HG03097 (cell line): ENCODE measurements around the gene CA10.

ENCODE experiments used
- ATAC-seq: cut with Tn5 transposase; IDR thresholded peaks from one replicate; pipeline ENCODE4 v1.9.1; 2021; ENCODE audit not compliant: unreplicated experiment, low FRiP score

The CA10 gene

GRCh38 chr17:52158450-52159042 is at the start of gene CA10:
CA10 (minus strand) TSS chr17:52158714.
- ATAC-seq: no peak

- no peak for ATAC-seq
These were observed 49.3 kb upstream of the CA10 start for GRCh38 chr17:52207796-52208195.

GRCh38 chr17:52202520-52203080 is 44.1 kb upstream of the CA10 start:
- no peak for ATAC-seq

GRCh38 chr17:52201767-52202519 is 43.4 kb upstream of the CA10 start:
- no peak for ATAC-seq

- no peak for ATAC-seq
These were observed 33.0 kb upstream of the CA10 start for GRCh38 chr17:52191491-52191890.

- no peak for ATAC-seq
These were observed 23.3 kb upstream of the CA10 start for GRCh38 chr17:52181782-52182181.

GRCh38 chr17:52178012-52178411 is 19.5 kb upstream of the CA10 start:
- ATAC-seq: no peak

- no peak for ATAC-seq
These were observed 12.6 kb upstream of the CA10 start for GRCh38 chr17:52170963-52171572.

GRCh38 chr17:52160136-52160567 is 1.6 kb upstream of the CA10 start:
- ATAC-seq: no peak

GRCh38 chr17:52159246-52160135 is 977 bp upstream of the CA10 start:
- no peak for ATAC-seq

GRCh38 chr17:52157603-52158449 is 688 bp downstream of the CA10 start:
- ATAC-seq: no peak

GRCh38 chr17:52156576-52157570 is 1.6 kb downstream of the CA10 start:
- ATAC-seq: no peak

- no peak for ATAC-seq
These were observed 3.2 kb downstream of the CA10 start for GRCh38 chr17:52155301-52155700.

GRCh38 chr17:52154466-52154865 is 4.0 kb downstream of the CA10 start:
- no peak for ATAC-seq

GRCh38 chr17:52150935-52151334 is 7.6 kb downstream of the CA10 start:
- ATAC-seq: no peak

GRCh38 chr17:52149626-52150025 is 8.9 kb downstream of the CA10 start:
- no peak for ATAC-seq

GRCh38 chr17:52148969-52149351 is 9.6 kb downstream of the CA10 start:
- ATAC-seq: no peak

GRCh38 chr17:52148288-52148968 is 10.1 kb downstream of the CA10 start:
- ATAC-seq: no peak
